ENCODE results near the gene APOL6.

APOL6 gene

DNA sequence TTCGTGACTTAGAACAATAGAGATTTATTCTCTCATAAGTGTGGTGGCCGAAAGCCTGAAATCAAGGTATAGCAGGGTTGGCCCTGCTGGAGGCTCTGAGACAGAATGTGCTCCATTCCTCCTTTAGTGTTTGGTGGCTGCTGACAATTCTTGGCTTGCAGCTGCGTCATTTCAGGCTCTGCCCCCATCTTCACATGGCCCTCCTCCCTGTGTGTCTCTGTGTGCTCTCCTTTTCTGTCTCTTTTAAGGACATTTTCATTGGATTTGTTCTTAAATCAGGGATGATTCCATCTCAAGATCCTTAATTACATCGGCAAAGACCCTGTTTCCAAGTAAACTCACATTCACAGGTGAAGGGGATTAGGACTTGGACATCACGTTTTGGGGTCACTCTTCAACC, 10.2 kb upstream of the APOL6 start (continued):
- TF ChIP-seq, protein P1, sequence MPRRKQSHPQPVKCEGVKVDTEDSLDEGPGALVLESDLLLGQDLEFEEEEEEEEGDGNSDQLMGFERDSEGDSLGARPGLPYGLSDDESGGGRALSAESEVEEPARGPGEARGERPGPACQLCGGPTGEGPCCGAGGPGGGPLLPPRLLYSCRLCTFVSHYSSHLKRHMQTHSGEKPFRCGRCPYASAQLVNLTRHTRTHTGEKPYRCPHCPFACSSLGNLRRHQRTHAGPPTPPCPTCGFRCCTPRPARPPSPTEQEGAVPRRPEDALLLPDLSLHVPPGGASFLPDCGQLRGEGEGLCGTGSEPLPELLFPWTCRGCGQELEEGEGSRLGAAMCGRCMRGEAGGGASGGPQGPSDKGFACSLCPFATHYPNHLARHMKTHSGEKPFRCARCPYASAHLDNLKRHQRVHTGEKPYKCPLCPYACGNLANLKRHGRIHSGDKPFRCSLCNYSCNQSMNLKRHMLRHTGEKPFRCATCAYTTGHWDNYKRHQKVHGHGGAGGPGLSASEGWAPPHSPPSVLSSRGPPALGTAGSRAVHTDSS (tag by site-specific recombination; IDR thresholded peaks at IDR 0.05), result no peak
- TF ChIP-seq ZNF660 (tag by site-specific recombination; IDR thresholded peaks at IDR 0.05) (no peak), ZNF366 (tag by site-specific recombination; conservative IDR thresholded peaks at IDR 0.05) (no peak), ZNF558 (tag by site-specific recombination; IDR thresholded peaks at IDR 0.05) (no peak), ZNF626 (tag by site-specific recombination; IDR thresholded peaks at IDR 0.05) (no peak)

DNA sequence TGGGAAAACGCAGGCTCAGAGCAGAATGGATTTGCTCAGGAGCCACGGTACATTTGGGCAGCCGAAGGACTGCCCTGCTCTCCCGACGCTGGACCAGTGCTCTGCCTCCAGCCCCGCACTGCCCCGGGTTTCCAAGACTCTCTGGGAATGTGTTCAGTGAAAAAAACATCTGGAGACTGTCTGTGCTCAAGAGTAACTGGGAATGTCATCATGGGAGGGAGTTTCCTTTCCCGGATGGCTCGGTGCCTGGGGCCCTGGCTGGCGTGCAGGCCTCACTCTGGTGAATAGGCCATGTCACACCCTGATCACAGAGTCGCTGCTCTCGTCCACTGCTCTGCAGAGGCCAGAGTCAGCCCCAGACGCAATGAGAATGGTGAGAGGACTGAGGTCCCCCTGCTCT, 9.8 kb upstream of the APOL6 start:
- ChIA-PET CTCF (interaction anchor here (0.6 to 1.4 kb wide), 3 partner anchors 10 to 126 kb away, joined by 3 to 4 read pairs (median 3); no protein-coding TSS in a partner anchor), POLR2A (no interaction called here)
- TF ChIP-seq ZNF112 (tag by site-specific recombination; IDR thresholded peaks at IDR 0.05), result no peak
- TF ChIP-seq ZNF16 (tag by site-specific recombination; IDR thresholded peaks at IDR 0.05; ENCODE audit: low read depth), result no peak
- no peak for TF ChIP-seq ZNF292 (tag by site-specific recombination; IDR thresholded peaks at IDR 0.05; ENCODE audit: borderline replicate concordance, low read depth)
- TF ChIP-seq ZNF600 (tag by site-specific recombination; IDR thresholded peaks at IDR 0.05), result no peak
- no peak for TF ChIP-seq ZBTB1 (tag by site-specific recombination; IDR thresholded peaks at IDR 0.05)
- TF ChIP-seq ZNF214 (tag by site-specific recombination; IDR thresholded peaks at IDR 0.05; ENCODE audit: borderline replicate concordance), result no peak
- no peak for TF ChIP-seq ZNF23 (tag by site-specific recombination; IDR thresholded peaks at IDR 0.05; ENCODE audit: borderline replicate concordance)
- TF ChIP-seq ZNF791 (tag by site-specific recombination; IDR thresholded peaks at IDR 0.05), result no peak
- TF ChIP-seq ZNF777 (tag by site-specific recombination; IDR thresholded peaks at IDR 0.05; ENCODE audit: borderline replicate concordance), result no peak
- TF ChIP-seq ZEB2 (tag by site-specific recombination; IDR thresholded peaks at IDR 0.05), result no peak
- TF ChIP-seq ZNF133 (tag by site-specific recombination; IDR thresholded peaks at IDR 0.05), result no peak
- TF ChIP-seq GLIS1 (tag by site-specific recombination; IDR thresholded peaks at IDR 0.05), result no peak
- TF ChIP-seq ZNF701 (tag by site-specific recombination; IDR thresholded peaks at IDR 0.05), result no peak
- no peak for TF ChIP-seq ZNF555 (tag by site-specific recombination; conservative IDR thresholded peaks at IDR 0.05)
- no peak for TF ChIP-seq ZNF211 (tag by site-specific recombination; IDR thresholded peaks at IDR 0.05; ENCODE audit: low read depth)
- TF ChIP-seq, protein P2, sequence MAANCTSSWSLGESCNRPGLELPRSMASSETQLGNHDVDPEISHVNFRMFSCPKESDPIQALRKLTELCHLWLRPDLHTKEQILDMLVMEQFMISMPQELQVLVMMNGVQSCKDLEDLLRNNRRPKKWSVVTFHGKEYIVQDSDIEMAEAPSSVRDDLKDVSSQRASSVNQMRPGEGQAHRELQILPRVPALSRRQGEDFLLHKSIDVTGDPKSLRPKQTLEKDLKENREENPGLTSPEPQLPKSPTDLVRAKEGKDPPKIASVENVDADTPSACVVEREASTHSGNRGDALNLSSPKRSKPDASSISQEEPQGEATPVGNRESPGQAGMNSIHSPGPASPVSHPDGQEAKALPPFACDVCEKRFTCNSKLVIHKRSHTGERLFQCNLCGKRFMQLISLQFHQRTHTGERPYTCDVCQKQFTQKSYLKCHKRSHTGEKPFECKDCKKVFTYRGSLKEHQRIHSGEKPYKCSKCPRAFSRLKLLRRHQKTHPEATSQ (tag by site-specific recombination; IDR thresholded peaks at IDR 0.05), result no peak
- TF ChIP-seq OVOL3 (tag by site-specific recombination; IDR thresholded peaks at IDR 0.05), result no peak
- TF ChIP-seq, protein P3, sequence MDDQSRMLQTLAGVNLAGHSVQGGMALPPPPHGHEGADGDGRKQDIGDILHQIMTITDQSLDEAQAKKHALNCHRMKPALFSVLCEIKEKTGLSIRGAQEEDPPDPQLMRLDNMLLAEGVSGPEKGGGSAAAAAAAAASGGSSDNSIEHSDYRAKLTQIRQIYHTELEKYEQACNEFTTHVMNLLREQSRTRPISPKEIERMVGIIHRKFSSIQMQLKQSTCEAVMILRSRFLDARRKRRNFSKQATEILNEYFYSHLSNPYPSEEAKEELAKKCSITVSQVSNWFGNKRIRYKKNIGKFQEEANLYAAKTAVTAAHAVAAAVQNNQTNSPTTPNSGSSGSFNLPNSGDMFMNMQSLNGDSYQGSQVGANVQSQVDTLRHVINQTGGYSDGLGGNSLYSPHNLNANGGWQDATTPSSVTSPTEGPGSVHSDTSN (CRISPR knock-in tag; IDR thresholded peaks at IDR 0.05), result no peak
- no peak for TF ChIP-seq ZNF174 (tag by site-specific recombination; IDR thresholded peaks at IDR 0.05)
- no peak for TF ChIP-seq ZNF2 (tag by site-specific recombination; IDR thresholded peaks at IDR 0.05)
- H3K36me3 ChIP-seq (ENCODE audit: control insufficient read depth in 2 of 2, insufficient read depth in 1 of 2, low read length in 2 of 2), result no peaks in the 10 kb centered on the region
- no peak overlapping the region for H3K27ac ChIP-seq (ENCODE audit: extremely low read depth, low read depth, low read length)
- no peaks in the 10 kb centered on the region for H3K4me1 ChIP-seq (ENCODE audit: control insufficient read depth, insufficient read depth, low read length)
- H3K4me3 ChIP-seq (ENCODE audit: low read depth, low read length), result no peak overlapping the region
- no peaks in the 10 kb centered on the region for H3K9me3 ChIP-seq (ENCODE audit: control insufficient read depth, insufficient read depth, low read depth, low read length)
